ENCODE results near the gene DUSP22.
A peak's percentile ranks its signal among the peaks of the same experiment; 100 is the strongest.
"Not testable (repeated sequence)": the region's sequence is repeated elsewhere in the genome, so short reads cannot be mapped to it uniquely, and the experiment has no call there.

The DUSP22 gene

GRCh38 chr6:364609-365540 lies 72.6 kb downstream of the DUSP22 start:
- no peak for DNase-seq (ENCODE audit: low read depth in 2 of 2)

GRCh38 chr6:365835-366234 lies 73.5 kb downstream of the DUSP22 start:
- no peak for DNase-seq (ENCODE audit: low read depth in 2 of 2)

- DNase-seq (ENCODE audit: low read depth in 2 of 2), result no peak
Measured at GRCh38 chr6:366389-367297, 74.4 kb downstream of the DUSP22 start.

GRCh38 chr6:367298-367794 lies 75.1 kb downstream of the DUSP22 start:
- DNase-seq (ENCODE audit: low read depth in 2 of 2), result no peak

- DNase-seq (ENCODE audit: low read depth in 2 of 2), result no peak
Measured at GRCh38 chr6:367891-368630, 75.8 kb downstream of the DUSP22 start.

GRCh38 chr6:369559-370431 lies 77.5 kb downstream of the DUSP22 start:
- DNase-seq (ENCODE audit: low read depth in 2 of 2), result no peak

GRCh38 chr6:370555-370954 lies 78.3 kb downstream of the DUSP22 start:
- no peak for DNase-seq (ENCODE audit: low read depth in 2 of 2)

GRCh38 chr6:371851-372250 lies 79.6 kb downstream of the DUSP22 start:
- DNase-seq (ENCODE audit: low read depth in 2 of 2), result not testable (repeated sequence)

GRCh38 chr6:372336-372911 lies 80.1 kb downstream of the DUSP22 start:
- no peak for DNase-seq (ENCODE audit: low read depth in 2 of 2)

- DNase-seq (ENCODE audit: low read depth in 2 of 2), result no peak
Measured at GRCh38 chr6:373031-373430, 80.7 kb downstream of the DUSP22 start.

- peak; percentile 3 to 11 for DNase-seq (ENCODE audit: low read depth in 2 of 2)
Measured at GRCh38 chr6:373773-374724, 81.8 kb downstream of the DUSP22 start.

GRCh38 chr6:374956-375355 lies 82.7 kb downstream of the DUSP22 start:
- DNase-seq (ENCODE audit: low read depth in 2 of 2), result no peak

GRCh38 chr6:376827-377640 lies 84.7 kb downstream of the DUSP22 start:
- DNase-seq (ENCODE audit: low read depth in 2 of 2), result no peak

GRCh38 chr6:377641-378020 lies 85.3 kb downstream of the DUSP22 start:
- not testable (repeated sequence) for DNase-seq (ENCODE audit: low read depth in 2 of 2)

GRCh38 chr6:378090-378957 lies 86.0 kb downstream of the DUSP22 start:
- no peak for DNase-seq (ENCODE audit: low read depth in 2 of 2)

- DNase-seq (ENCODE audit: low read depth in 2 of 2), result no peak
Measured at GRCh38 chr6:378958-379409, 86.7 kb downstream of the DUSP22 start.

Data from fibroblast of skin of left quadriceps (primary cell).